BLaER1 treated with 17β-estradiol and CSF1 and Interleukin-3, amounts not matched to agents 10 nM and 100 nM (cell line): ENCODE results near the gene SH3GL1.

Experiments
- H3K27ac ChIP-seq, 11 experiments: shearing (Covaris generic); formaldehyde crosslinking; 2 replicates each; pipeline ENCODE4 v1.8.1; 2022
- H3K27me3 ChIP-seq, 11 experiments: shearing (Covaris generic); formaldehyde crosslinking; 2 replicates each; pipeline ENCODE4 v1.8.1; 2022
- H3K36me3 ChIP-seq, 11 experiments: shearing (Covaris generic); formaldehyde crosslinking; 2 replicates each; pipeline ENCODE4 v1.8.1; 2022
- H3K4me1 ChIP-seq, 10 experiments: shearing (Covaris generic); formaldehyde crosslinking; 2 replicates each; pipeline ENCODE4 v1.8.1; 2022
- H3K4me2 ChIP-seq, 11 experiments: shearing (Covaris generic); formaldehyde crosslinking; 2 replicates each; pipeline ENCODE4 v1.8.1; 2022
- H3K4me3 ChIP-seq, 10 experiments: shearing (Covaris generic); formaldehyde crosslinking; 2 replicates each; pipeline ENCODE4 v1.8.1; 2022
- H3K9ac ChIP-seq, 11 experiments: shearing (Covaris generic); formaldehyde crosslinking; 2 replicates each; pipeline ENCODE4 v1.8.1; 2022
- H3K9me3 ChIP-seq, 11 experiments: shearing (Covaris generic); formaldehyde crosslinking; replicated peaks in 1 of 11; 2 replicates each; pipeline ENCODE4 v1.8.1; 2022
- H4K20me1 ChIP-seq, 11 experiments: shearing (Covaris generic); formaldehyde crosslinking; 2 replicates each; pipeline ENCODE4 v1.8.1; 2022
- Cebpa-rat ChIP-seq, 11 experiments: shearing (Covaris generic); IDR thresholded peaks; 2 replicates each; pipeline ENCODE4 v1.8.1; 2022

The SH3GL1 gene

GRCh38 chr19:4373601-4374497, 26.5 kb downstream of the SH3GL1 start:
- Histone ChIP-seq H3K4me2 (peak overlapping the region; percentile 96 to 100 (median 99)), H3K36me3 (peaks cover 0 to 40% (median 16%) of the 10 kb centered on the region in 11 experiments; a peak in 14 of 22 replicates), H3K9me3 (no peaks in the 10 kb centered on the region), H3K4me1 (peaks cover 99 to 100% (median 100%) of the 10 kb centered on the region in 10 experiments), H3K9ac (peak overlapping the region; percentile 40 to 82 (median 69)), H3K27me3 (no peaks in the 10 kb centered on the region), H4K20me1 (peaks cover 95 to 100% (median 100%) of the 10 kb centered on the region in 11 experiments), H3K27ac (peak overlapping the region; percentile 53 to 81 (median 73)), H3K4me3 (peak overlapping the region in 8 of 10 experiments; percentile 8 to 56 (median 39); a peak in 10 of 20 replicates)
- no peak for TF ChIP-seq Cebpa-rat (IDR thresholded peaks at IDR 0.05)

- Histone ChIP-seq H3K36me3 (peaks cover 0 to 34% (median 16%) of the 10 kb centered on the region in 11 experiments; a peak in 14 of 22 replicates), H3K4me2 (peak overlapping the region; percentile 96 to 100 (median 99)), H3K4me1 (peaks cover 99 to 100% (median 100%) of the 10 kb centered on the region in 10 experiments), H3K27me3 (no peaks in the 10 kb centered on the region), H3K4me3 (peak overlapping the region in 1 of 10 experiments; percentile 48; a peak in 3 of 20 replicates), H4K20me1 (peaks cover 92 to 100% (median 100%) of the 10 kb centered on the region in 11 experiments), H3K27ac (peak overlapping the region in 9 of 11 experiments; percentile 56 to 81 (median 75); a peak in 14 of 22 replicates), H3K9me3 (no peaks in the 10 kb centered on the region), H3K9ac (peak overlapping the region; percentile 40 to 82 (median 69); a peak in 19 of 22 replicates)
- no peak for TF ChIP-seq Cebpa-rat (IDR thresholded peaks at IDR 0.05)
Measured at GRCh38 chr19:4373013-4373367, 27.4 kb downstream of the SH3GL1 start.

- H3K9ac ChIP-seq, result peak overlapping the region in 10 of 11 experiments; percentile 18 to 82 (median 72); a peak in 15 of 22 replicates
- H3K4me3 ChIP-seq, result no peak overlapping the region; a peak in 2 of 20 replicates
- peaks cover 92 to 100% (median 100%) of the 10 kb centered on the region in 11 experiments for H4K20me1 ChIP-seq
Measured at GRCh38 chr19:4372165-4373012, 28.0 kb downstream of the SH3GL1 start.

GRCh38 chr19:4371247-4372164, 28.8 kb downstream of the SH3GL1 start:
- peak overlapping the region in 1 of 10 experiments; percentile 7; a peak in 1 of 20 replicates for H3K4me3 ChIP-seq
- H3K9ac ChIP-seq, result peak overlapping the region; percentile 59 to 82 (median 78); a peak in 19 of 22 replicates

More at GRCh38 chr19:4372165-4373012, 28.0 kb downstream of the SH3GL1 start:
- Histone ChIP-seq H3K27ac (peak overlapping the region in 2 of 11 experiments; percentile 75 to 79; a peak in 2 of 22 replicates), H3K9me3 (no peaks in the 10 kb centered on the region), H3K36me3 (peaks cover 0 to 35% (median 15%) of the 10 kb centered on the region in 11 experiments; a peak in 13 of 22 replicates), H3K27me3 (no peaks in the 10 kb centered on the region), H3K4me1 (peaks cover 99 to 100% (median 100%) of the 10 kb centered on the region in 10 experiments), H3K4me2 (peak overlapping the region; percentile 96 to 100 (median 99))
- TF ChIP-seq Cebpa-rat (IDR thresholded peaks at IDR 0.05), result no peak

GRCh38 chr19:4370418-4371041, 29.8 kb downstream of the SH3GL1 start:
- no peaks in the 10 kb centered on the region for H3K9me3 ChIP-seq
- H3K4me3 ChIP-seq, result peak overlapping the region; percentile 28 to 66 (median 46); a peak in 17 of 20 replicates
- peaks cover 84 to 100% (median 98%) of the 10 kb centered on the region in 10 experiments for H3K4me1 ChIP-seq
- H3K9ac ChIP-seq, result peak overlapping the region; percentile 63 to 82 (median 78)
- peak overlapping the region; percentile 50 to 92 (median 86); a peak in 20 of 22 replicates for H3K27ac ChIP-seq
- H3K36me3 ChIP-seq, result peaks cover 14 to 50% (median 29%) of the 10 kb centered on the region in 11 experiments
- peak overlapping the region; percentile 96 to 100 (median 99) for H3K4me2 ChIP-seq
- H4K20me1 ChIP-seq, result peaks cover 90 to 100% (median 98%) of the 10 kb centered on the region in 11 experiments
- H3K27me3 ChIP-seq, result no peaks in the 10 kb centered on the region
- no peak for TF ChIP-seq Cebpa-rat (IDR thresholded peaks at IDR 0.05)

More at GRCh38 chr19:4371247-4372164, 28.8 kb downstream of the SH3GL1 start:
- peak overlapping the region; percentile 96 to 100 (median 99) for H3K4me2 ChIP-seq
- no peaks in the 10 kb centered on the region for H3K27me3 ChIP-seq
- peaks cover 94 to 100% (median 98%) of the 10 kb centered on the region in 10 experiments for H3K4me1 ChIP-seq
- peaks cover 4 to 40% (median 19%) of the 10 kb centered on the region in 11 experiments; a peak in 19 of 22 replicates for H3K36me3 ChIP-seq
- H3K27ac ChIP-seq, result peak overlapping the region in 4 of 11 experiments; percentile 81 to 92 (median 90); a peak in 6 of 22 replicates
- peaks cover 90 to 100% (median 98%) of the 10 kb centered on the region in 11 experiments for H4K20me1 ChIP-seq
- H3K9me3 ChIP-seq, result no peaks in the 10 kb centered on the region
- no peak for TF ChIP-seq Cebpa-rat (IDR thresholded peaks at IDR 0.05)

GRCh38 chr19:4369888-4370260, 30.5 kb downstream of the SH3GL1 start:
- Histone ChIP-seq H3K36me3 (peaks cover 20 to 56% (median 36%) of the 10 kb centered on the region in 11 experiments), H3K4me1 (peaks cover 78 to 97% (median 94%) of the 10 kb centered on the region in 10 experiments), H3K9me3 (no peaks in the 10 kb centered on the region), H3K4me2 (peak overlapping the region; percentile 96 to 100 (median 99)), H4K20me1 (peaks cover 90 to 100% (median 98%) of the 10 kb centered on the region in 11 experiments), H3K27ac (peak overlapping the region; percentile 67 to 92 (median 86)), H3K27me3 (no peaks in the 10 kb centered on the region), H3K4me3 (peak overlapping the region; percentile 42 to 66 (median 50)), H3K9ac (peak overlapping the region; percentile 63 to 82 (median 78))
- TF ChIP-seq Cebpa-rat (IDR thresholded peaks at IDR 0.05), result no peak
